ENCODE data around the gene RIOX2. TPM values are rescaled to one million over a fixed set of nuclear protein-coding genes. Genes with fewer than 3 reads are reported as not detected.
"Not testable (repeated sequence)": the region's sequence is repeated elsewhere in the genome, so short reads cannot be mapped to it uniquely, and the experiment has no call there.

The RIOX2 gene
- 10 to 100 TPM; 35.6 to 41.4 (median 38.2) TPM for polyA plus RNA-seq (ENCODE audit: insufficient read length in 4 of 4)

GRCh38 chr3:97971679-97972567 lies at the start of gene RIOX2:
RIOX2 (minus strand) TSS chr3:97972431; CDS start chr3:97967593, 4,838 bp downstream.
- DNase-seq (ENCODE audit: low read depth in 4 of 4, low spot score in 2 of 4), result peak; percentile 34 to 40 (median 37)

- no peak for DNase-seq (ENCODE audit: low read depth in 4 of 4, low spot score in 2 of 4)
These were observed 48.2 kb upstream of the RIOX2 start for GRCh38 chr3:98020412-98020811.

- DNase-seq (ENCODE audit: low read depth in 4 of 4, low spot score in 2 of 4), result no peak
These were observed 46.1 kb upstream of the RIOX2 start for GRCh38 chr3:98018301-98018700.

GRCh38 chr3:98014268-98014585 lies 42.0 kb upstream of the RIOX2 start:
- no peak for DNase-seq (ENCODE audit: low read depth in 4 of 4, low spot score in 2 of 4)

GRCh38 chr3:98013411-98014267 lies 41.4 kb upstream of the RIOX2 start:
- DNase-seq (ENCODE audit: low read depth in 4 of 4, low spot score in 2 of 4), result no peak

- no peak for DNase-seq (ENCODE audit: low read depth in 4 of 4, low spot score in 2 of 4)
These were observed 40.7 kb upstream of the RIOX2 start for GRCh38 chr3:98012979-98013378.

- not testable (repeated sequence) for DNase-seq (ENCODE audit: low read depth in 4 of 4, low spot score in 2 of 4)
These were observed 38.7 kb upstream of the RIOX2 start for GRCh38 chr3:98010883-98011449.

GRCh38 chr3:98010194-98010882 lies 38.1 kb upstream of the RIOX2 start:
- DNase-seq (ENCODE audit: low read depth in 4 of 4, low spot score in 2 of 4), result no peak

GRCh38 chr3:98008855-98009254 lies 36.6 kb upstream of the RIOX2 start:
- no peak for DNase-seq (ENCODE audit: low read depth in 4 of 4, low spot score in 2 of 4)

- DNase-seq (ENCODE audit: low read depth in 4 of 4, low spot score in 2 of 4), result no peak
These were observed 33.2 kb upstream of the RIOX2 start for GRCh38 chr3:98005438-98005837.

GRCh38 chr3:98004721-98005120 lies 32.5 kb upstream of the RIOX2 start:
- no peak for DNase-seq (ENCODE audit: low read depth in 4 of 4, low spot score in 2 of 4)

GRCh38 chr3:98003306-98003969 lies 31.2 kb upstream of the RIOX2 start:
- no peak for DNase-seq (ENCODE audit: low read depth in 4 of 4, low spot score in 2 of 4)

- no peak for DNase-seq (ENCODE audit: low read depth in 4 of 4, low spot score in 2 of 4)
These were observed 30.5 kb upstream of the RIOX2 start for GRCh38 chr3:98002717-98003116.

- no peak for DNase-seq (ENCODE audit: low read depth in 4 of 4, low spot score in 2 of 4)
These were observed 27.8 kb upstream of the RIOX2 start for GRCh38 chr3:97999994-98000393.

GRCh38 chr3:97999103-97999502 lies 26.9 kb upstream of the RIOX2 start:
- DNase-seq (ENCODE audit: low read depth in 4 of 4, low spot score in 2 of 4), result no peak

GRCh38 chr3:97996988-97997387 lies 24.8 kb upstream of the RIOX2 start:
- DNase-seq (ENCODE audit: low read depth in 4 of 4, low spot score in 2 of 4), result no peak

- DNase-seq (ENCODE audit: low read depth in 4 of 4, low spot score in 2 of 4), result no peak
These were observed 22.2 kb upstream of the RIOX2 start for GRCh38 chr3:97994328-97994945.

GRCh38 chr3:97993526-97993925 lies 21.3 kb upstream of the RIOX2 start:
- DNase-seq (ENCODE audit: low read depth in 4 of 4, low spot score in 2 of 4), result no peak

GRCh38 chr3:97992547-97993173 lies 20.4 kb upstream of the RIOX2 start:
- no peak for DNase-seq (ENCODE audit: low read depth in 4 of 4, low spot score in 2 of 4)
